ENCODE results near the gene GNAO1.

GNAO1 gene

DNA sequence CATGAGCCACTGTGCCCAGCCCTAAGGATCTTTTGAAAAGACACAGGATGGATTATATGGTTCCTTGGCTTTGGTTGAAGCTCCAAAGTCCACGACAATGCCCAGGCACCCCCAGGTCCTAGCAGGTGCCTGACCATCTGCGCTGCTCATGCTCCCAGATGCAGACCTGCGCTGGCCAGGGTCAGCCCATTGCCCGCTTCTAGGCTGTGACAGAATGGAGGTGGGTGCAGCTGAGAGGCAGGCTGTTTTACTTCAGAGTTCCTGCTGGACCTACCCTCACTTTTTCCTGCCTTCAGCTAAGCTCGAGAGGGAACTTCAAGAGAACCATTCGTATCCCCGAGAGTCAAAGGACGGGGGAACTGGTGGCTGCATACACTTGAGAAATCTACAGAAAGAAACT, 173.6 kb downstream of the GNAO1 start:
- Histone ChIP-seq H3K27ac (ENCODE audit: low read length) (no peak overlapping the region), H3K36me3 (ENCODE audit: control insufficient read depth in 1 of 2, insufficient read depth in 2 of 2, low read length in 2 of 2) (peaks cover 62% of the 10 kb centered on the region in 2 donors)

DNA sequence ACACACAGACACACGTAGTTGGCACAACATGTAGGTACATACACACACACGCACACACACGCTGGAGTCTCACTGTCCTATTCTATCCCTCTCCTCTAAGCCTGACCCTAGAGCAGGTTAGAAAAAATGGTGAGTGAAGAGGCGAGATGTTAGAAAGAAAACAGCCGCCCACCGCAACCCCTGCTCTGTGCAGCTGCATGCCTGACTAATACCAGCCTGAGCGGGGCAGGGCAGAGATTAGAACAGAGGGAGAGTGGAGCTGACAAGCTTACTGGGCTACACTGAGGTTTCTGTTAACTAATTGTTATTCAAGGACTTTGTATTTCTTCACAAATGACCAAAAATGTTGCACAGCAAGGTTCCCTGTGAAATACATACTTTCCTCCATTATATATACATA, 174.3 kb downstream of the GNAO1 start:
- Histone ChIP-seq H3K27ac (ENCODE audit: low read length) (no peak overlapping the region), H3K4me1 (ENCODE audit: control insufficient read depth in 1 of 2, insufficient read depth in 2 of 2, low read length in 2 of 2) (peaks cover 0 to 1% of the 10 kb centered on the region in 2 donors), H3K9me3 (ENCODE audit: control insufficient read depth in 1 of 2, low read length in 2 of 2) (no peaks in the 10 kb centered on the region), H3K27me3 (ENCODE audit: low read depth, low read length) (no peaks in the 10 kb centered on the region), H3K4me3 (ENCODE audit: low read depth in 1 of 2, low read length in 2 of 2) (no peak overlapping the region), H3K36me3 (ENCODE audit: control insufficient read depth in 1 of 2, insufficient read depth in 2 of 2, low read length in 2 of 2) (peaks cover 57 to 62% of the 10 kb centered on the region in 2 donors)

More for the DNA sequence above, 173.6 kb downstream of the GNAO1 start:
- no peaks in the 10 kb centered on the region for H3K9me3 ChIP-seq (ENCODE audit: control insufficient read depth in 1 of 2, low read length in 2 of 2)
- H3K27me3 ChIP-seq (ENCODE audit: low read depth, low read length): no peaks in the 10 kb centered on the region
- H3K4me1 ChIP-seq (ENCODE audit: control insufficient read depth in 1 of 2, insufficient read depth in 2 of 2, low read length in 2 of 2): no peaks in the 10 kb centered on the region
- no peak overlapping the region for H3K4me3 ChIP-seq (ENCODE audit: low read depth in 1 of 2, low read length in 2 of 2)

DNA sequence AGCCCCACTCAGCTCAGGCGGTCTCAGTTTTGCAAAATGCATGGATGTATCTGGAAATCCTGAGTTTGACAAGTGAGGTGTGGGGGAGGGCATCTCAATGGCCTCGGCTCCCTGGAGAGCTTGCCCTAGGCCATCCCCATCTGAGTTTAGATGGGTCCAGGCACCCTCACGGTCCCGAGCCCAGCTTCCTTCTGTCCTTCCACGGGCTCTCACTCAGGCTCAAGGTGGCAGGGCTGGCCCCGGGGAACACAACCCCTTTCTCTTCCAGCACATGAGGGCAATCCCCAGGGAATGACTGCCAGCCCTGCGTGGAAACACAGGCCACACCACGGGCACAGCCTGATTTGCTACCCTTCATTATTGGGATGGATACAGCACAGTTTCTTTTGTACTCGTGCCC, 175.7 kb downstream of the GNAO1 start:
- Histone ChIP-seq H3K4me3 (ENCODE audit: low read depth in 1 of 2, low read length in 2 of 2) (no peak overlapping the region), H3K36me3 (ENCODE audit: control insufficient read depth in 1 of 2, insufficient read depth in 2 of 2, low read length in 2 of 2) (peaks cover 51 to 61% of the 10 kb centered on the region in 2 donors), H3K27ac (ENCODE audit: low read length) (no peak overlapping the region), H3K4me1 (ENCODE audit: control insufficient read depth in 1 of 2, insufficient read depth in 2 of 2, low read length in 2 of 2) (peaks cover 0 to 15% of the 10 kb centered on the region in 2 donors), H3K9me3 (ENCODE audit: control insufficient read depth in 1 of 2, low read length in 2 of 2) (no peaks in the 10 kb centered on the region), H3K27me3 (ENCODE audit: low read depth, low read length) (no peaks in the 10 kb centered on the region)

DNA sequence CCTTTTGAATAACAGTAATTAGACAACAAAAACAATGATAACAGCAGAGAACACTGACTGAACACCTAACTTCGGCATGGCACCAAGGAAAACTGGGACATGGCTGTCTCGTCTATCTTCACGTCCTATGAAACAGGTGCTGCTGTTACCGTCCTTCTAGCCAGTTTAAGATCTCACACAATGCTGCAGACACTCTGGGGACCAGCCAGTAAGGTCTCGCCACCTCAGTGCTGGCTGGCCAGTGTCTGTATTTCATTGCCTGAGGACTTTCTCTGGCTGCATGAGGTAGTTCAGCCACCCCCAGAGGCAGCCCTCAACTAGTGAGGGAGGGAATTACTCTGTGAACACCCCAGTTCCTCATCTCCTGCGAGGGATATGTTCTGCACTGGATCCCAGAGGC, 176.5 kb downstream of the GNAO1 start:
- Histone ChIP-seq H3K9me3 (ENCODE audit: control insufficient read depth in 1 of 2, low read length in 2 of 2) (no peaks in the 10 kb centered on the region), H3K4me1 (ENCODE audit: control insufficient read depth in 1 of 2, insufficient read depth in 2 of 2, low read length in 2 of 2) (peaks cover 0 to 15% of the 10 kb centered on the region in 2 donors), H3K4me3 (ENCODE audit: low read depth in 1 of 2, low read length in 2 of 2) (no peak overlapping the region), H3K27me3 (ENCODE audit: low read depth, low read length) (no peaks in the 10 kb centered on the region), H3K36me3 (ENCODE audit: control insufficient read depth in 1 of 2, insufficient read depth in 2 of 2, low read length in 2 of 2) (peaks cover 42 to 53% of the 10 kb centered on the region in 2 donors), H3K27ac (ENCODE audit: low read length) (no peak overlapping the region)

DNA sequence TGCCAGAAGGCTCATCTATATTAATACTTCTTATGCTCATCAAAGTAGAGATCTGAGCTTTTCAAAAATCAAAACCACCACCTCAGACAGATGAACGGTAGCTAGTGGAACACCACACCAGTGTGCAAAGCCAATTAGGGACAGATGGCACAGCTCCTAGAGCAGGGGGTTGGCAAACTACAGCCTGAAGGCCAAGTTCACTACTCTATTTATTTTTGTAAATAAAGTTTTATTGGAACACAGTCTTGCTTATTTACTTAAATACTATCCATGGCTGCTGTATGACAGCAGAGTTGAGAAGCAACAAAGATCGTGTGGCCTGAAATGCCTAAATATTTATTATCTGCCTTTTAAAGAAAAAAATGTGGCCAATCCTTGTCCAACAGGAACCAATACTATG, 177.3 kb downstream of the GNAO1 start:
- Histone ChIP-seq H3K9me3 (ENCODE audit: control insufficient read depth in 1 of 2, low read length in 2 of 2) (no peaks in the 10 kb centered on the region), H3K36me3 (ENCODE audit: control insufficient read depth in 1 of 2, insufficient read depth in 2 of 2, low read length in 2 of 2) (peaks cover 35 to 46% of the 10 kb centered on the region in 2 donors), H3K27me3 (ENCODE audit: low read depth, low read length) (no peaks in the 10 kb centered on the region), H3K4me1 (ENCODE audit: control insufficient read depth in 1 of 2, insufficient read depth in 2 of 2, low read length in 2 of 2) (peaks cover 0 to 15% of the 10 kb centered on the region in 2 donors), H3K27ac (ENCODE audit: low read length) (no peak overlapping the region), H3K4me3 (ENCODE audit: low read depth in 1 of 2, low read length in 2 of 2) (no peak overlapping the region)

DNA sequence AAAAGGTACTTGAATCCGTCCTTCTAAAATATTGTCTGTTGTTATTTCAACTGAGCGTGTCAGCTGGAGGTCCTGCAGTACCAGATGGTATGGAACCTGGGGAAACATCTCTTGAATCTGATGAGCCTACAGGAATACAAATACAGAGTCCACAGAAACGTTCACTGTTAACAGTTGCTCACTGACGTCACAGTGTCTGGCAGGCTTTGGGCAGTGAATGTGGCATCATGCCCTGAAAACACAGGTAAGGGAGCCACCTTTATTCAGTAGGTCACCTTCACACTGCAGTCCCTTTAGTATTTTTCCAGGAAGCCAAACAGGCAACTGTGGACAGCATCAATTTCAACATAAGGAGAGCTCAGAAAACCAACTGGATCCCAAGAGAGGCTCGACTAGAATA, 177.9 kb downstream of the GNAO1 start:
- Histone ChIP-seq H3K4me1 (ENCODE audit: control insufficient read depth in 1 of 2, insufficient read depth in 2 of 2, low read length in 2 of 2) (peaks cover 0 to 15% of the 10 kb centered on the region in 2 donors), H3K4me3 (ENCODE audit: low read depth in 1 of 2, low read length in 2 of 2) (no peak overlapping the region), H3K36me3 (ENCODE audit: control insufficient read depth in 1 of 2, insufficient read depth in 2 of 2, low read length in 2 of 2) (peaks cover 29 to 40% of the 10 kb centered on the region in 2 donors), H3K27me3 (ENCODE audit: low read depth, low read length) (no peaks in the 10 kb centered on the region), H3K27ac (ENCODE audit: low read length) (no peak overlapping the region), H3K9me3 (ENCODE audit: control insufficient read depth in 1 of 2, low read length in 2 of 2) (no peaks in the 10 kb centered on the region)

DNA sequence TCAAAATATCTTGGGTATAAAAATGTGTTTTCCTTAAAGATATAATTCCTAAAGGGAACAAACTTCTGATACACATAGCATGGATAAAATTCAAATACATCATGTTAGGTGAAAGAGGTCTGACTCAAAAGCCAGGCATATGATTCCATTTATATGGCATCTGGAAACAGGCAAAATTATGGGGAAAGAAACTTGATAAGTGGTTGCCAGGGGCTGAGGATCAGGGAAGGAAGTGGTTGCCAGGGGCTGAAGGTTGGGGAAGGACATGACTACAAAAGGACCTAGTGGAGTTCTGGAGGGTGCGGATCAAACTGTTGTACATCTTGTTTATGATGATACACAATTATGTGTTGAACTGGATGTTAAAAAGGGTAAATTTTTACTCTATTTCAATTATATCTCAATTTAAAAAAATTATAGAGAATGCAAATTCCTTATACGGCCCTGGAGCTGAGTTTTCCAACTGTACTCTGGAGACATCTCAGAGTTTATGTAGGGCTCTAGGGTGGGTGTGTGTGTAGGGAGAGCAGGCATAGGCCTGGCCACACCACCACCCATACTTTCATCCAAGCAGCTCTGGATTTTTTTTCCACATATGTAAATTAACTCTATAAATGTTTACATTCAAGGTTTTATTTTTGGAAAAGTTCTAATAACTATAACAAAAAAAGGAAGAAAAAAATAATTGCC, 179.0 kb downstream of the GNAO1 start:
- Histone ChIP-seq H3K36me3 (ENCODE audit: control insufficient read depth in 1 of 2, insufficient read depth in 2 of 2, low read length in 2 of 2) (peaks cover 23 to 41% of the 10 kb centered on the region in 2 donors), H3K4me1 (ENCODE audit: control insufficient read depth in 1 of 2, insufficient read depth in 2 of 2, low read length in 2 of 2) (peaks cover 0 to 15% of the 10 kb centered on the region in 2 donors), H3K27ac (ENCODE audit: low read length) (peak overlapping the region; percentile 14), H3K27me3 (ENCODE audit: low read depth, low read length) (no peaks in the 10 kb centered on the region), H3K9me3 (ENCODE audit: control insufficient read depth in 1 of 2, low read length in 2 of 2) (no peaks in the 10 kb centered on the region), H3K4me3 (ENCODE audit: low read depth in 1 of 2, low read length in 2 of 2) (no peak overlapping the region)

DNA sequence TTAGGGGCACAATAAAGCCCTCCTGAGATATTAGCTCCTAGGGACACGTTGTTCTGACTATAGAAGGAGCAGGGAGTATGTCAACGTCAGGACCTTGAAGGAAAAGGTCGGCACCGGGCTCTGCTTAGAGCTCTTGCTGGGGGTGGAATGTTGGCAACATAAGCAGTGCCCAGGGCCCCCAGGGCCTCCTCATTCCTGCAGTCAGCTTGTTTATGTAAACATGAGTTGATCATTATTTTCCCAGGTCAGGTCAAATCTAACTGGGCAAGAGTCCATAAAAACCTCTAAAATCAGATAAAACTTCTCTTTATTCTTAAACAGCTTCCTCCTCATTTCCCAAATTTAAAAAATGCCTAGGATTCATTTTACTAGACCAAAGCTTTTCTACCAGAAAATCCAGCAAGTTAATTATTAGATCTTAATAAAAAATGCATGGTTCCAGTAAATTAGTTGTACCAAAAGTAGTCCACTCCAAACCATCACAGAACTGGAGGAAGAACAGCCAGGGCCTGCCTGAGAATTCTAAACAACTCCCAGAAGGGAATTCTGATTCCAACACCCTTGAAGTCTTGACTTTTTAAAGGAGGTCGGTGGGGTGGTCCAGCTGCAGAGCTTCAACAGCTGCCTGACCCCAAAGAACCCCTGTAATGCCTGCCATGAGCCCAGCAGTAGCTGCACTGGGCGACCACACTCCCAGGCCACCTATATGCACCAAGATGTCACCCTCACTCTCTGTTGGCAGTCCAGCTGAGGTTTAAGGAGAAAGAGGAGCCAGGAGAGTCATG, 179.8 kb downstream of the GNAO1 start:
- Histone ChIP-seq H3K36me3 (ENCODE audit: control insufficient read depth in 1 of 2, insufficient read depth in 2 of 2, low read length in 2 of 2) (peaks cover 20 to 38% of the 10 kb centered on the region in 2 donors), H3K9me3 (ENCODE audit: control insufficient read depth in 1 of 2, low read length in 2 of 2) (no peaks in the 10 kb centered on the region), H3K4me3 (ENCODE audit: low read depth in 1 of 2, low read length in 2 of 2) (no peak overlapping the region), H3K4me1 (ENCODE audit: control insufficient read depth in 1 of 2, insufficient read depth in 2 of 2, low read length in 2 of 2) (peaks cover 0 to 15% of the 10 kb centered on the region in 2 donors), H3K27ac (ENCODE audit: low read length) (peak overlapping the region; percentile 19), H3K27me3 (ENCODE audit: low read depth, low read length) (no peaks in the 10 kb centered on the region)

DNA sequence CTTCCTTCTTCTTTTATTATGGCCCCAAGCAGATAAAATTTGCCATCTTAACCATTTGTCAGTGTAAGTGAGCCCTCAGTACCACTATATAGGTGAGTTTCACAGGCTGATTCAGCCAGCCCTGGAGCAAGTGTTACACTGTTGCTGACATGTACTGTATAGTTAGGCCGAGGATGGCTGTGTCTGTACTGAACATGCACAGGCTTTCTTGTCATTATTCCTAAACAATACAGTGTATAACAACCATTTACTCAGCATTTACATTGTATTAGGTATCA, 180.3 kb downstream of the GNAO1 start:
- no peak overlapping the region for H3K4me3 ChIP-seq (ENCODE audit: low read depth in 1 of 2, low read length in 2 of 2)
- peaks cover 16 to 35% of the 10 kb centered on the region in 2 donors for H3K36me3 ChIP-seq (ENCODE audit: control insufficient read depth in 1 of 2, insufficient read depth in 2 of 2, low read length in 2 of 2)
- H3K27ac ChIP-seq (ENCODE audit: low read length): peak overlapping the region; percentile 19
- H3K27me3 ChIP-seq (ENCODE audit: low read depth, low read length): no peaks in the 10 kb centered on the region
- peaks cover 0 to 15% of the 10 kb centered on the region in 2 donors for H3K4me1 ChIP-seq (ENCODE audit: control insufficient read depth in 1 of 2, insufficient read depth in 2 of 2, low read length in 2 of 2)
- H3K9me3 ChIP-seq (ENCODE audit: control insufficient read depth in 1 of 2, low read length in 2 of 2): no peaks in the 10 kb centered on the region

DNA sequence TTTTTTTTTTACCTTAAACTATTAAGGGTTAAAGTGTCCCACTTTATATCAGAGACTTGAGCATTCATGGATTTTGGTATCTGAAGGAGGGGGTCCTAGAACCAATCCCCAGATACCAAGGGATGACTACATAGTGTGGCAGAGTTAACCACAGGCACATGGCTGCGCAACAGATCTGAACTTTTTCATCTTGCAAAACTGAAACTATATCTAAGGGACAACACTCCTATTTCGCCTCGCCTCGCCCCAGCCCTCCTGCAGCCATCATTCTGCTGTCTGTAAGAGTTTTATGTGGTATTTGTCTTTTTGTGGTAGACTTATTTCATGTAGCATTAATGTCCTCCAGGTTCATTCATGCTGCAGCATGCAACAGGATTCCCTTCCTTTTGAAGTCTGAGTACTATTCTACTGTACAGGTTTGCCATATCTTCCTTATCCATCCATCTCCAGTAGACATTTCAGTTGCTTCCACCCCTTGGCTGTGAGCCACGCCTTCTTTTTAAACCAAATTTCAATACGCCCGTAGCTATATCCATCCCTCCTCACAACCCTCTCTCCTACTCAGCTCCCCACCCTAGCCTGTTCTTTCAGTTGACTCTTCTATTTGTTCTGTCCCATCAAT, 180.8 kb downstream of the GNAO1 start:
- peaks cover 11 to 29% of the 10 kb centered on the region in 2 donors for H3K36me3 ChIP-seq (ENCODE audit: control insufficient read depth in 1 of 2, insufficient read depth in 2 of 2, low read length in 2 of 2)
- H3K4me3 ChIP-seq (ENCODE audit: low read depth in 1 of 2, low read length in 2 of 2): no peak overlapping the region
- H3K27me3 ChIP-seq (ENCODE audit: low read depth, low read length): no peaks in the 10 kb centered on the region
- no peak overlapping the region for H3K27ac ChIP-seq (ENCODE audit: low read length)
- H3K9me3 ChIP-seq (ENCODE audit: control insufficient read depth in 1 of 2, low read length in 2 of 2): no peaks in the 10 kb centered on the region
- H3K4me1 ChIP-seq (ENCODE audit: control insufficient read depth in 1 of 2, insufficient read depth in 2 of 2, low read length in 2 of 2): peaks cover 0 to 15% of the 10 kb centered on the region in 2 donors

DNA sequence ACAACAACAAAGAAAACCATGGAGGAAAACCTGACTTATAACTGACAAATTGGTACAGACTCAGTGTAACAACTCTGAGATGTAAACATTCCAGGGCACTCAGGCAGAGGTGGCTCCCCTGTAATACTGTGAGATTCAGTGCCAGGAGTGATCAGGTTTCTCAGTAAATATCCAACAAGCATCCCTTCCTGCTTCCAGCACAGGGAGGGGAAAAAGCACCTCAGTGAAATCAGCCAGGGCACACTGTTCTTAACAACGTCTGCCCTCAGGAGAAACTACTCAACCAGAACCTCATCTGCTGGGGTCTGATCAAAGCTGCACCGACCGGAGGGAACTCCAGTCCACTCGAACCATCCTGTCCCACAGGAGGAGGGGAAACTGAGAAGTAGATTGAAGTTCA, 181.7 kb downstream of the GNAO1 start:
- Histone ChIP-seq H3K4me3 (ENCODE audit: low read depth in 1 of 2, low read length in 2 of 2) (no peak overlapping the region), H3K27me3 (ENCODE audit: low read depth, low read length) (no peaks in the 10 kb centered on the region), H3K9me3 (ENCODE audit: control insufficient read depth in 1 of 2, low read length in 2 of 2) (no peaks in the 10 kb centered on the region), H3K4me1 (ENCODE audit: control insufficient read depth in 1 of 2, insufficient read depth in 2 of 2, low read length in 2 of 2) (peaks cover 0 to 15% of the 10 kb centered on the region in 2 donors), H3K36me3 (ENCODE audit: control insufficient read depth in 1 of 2, insufficient read depth in 2 of 2, low read length in 2 of 2) (peaks cover 6 to 22% of the 10 kb centered on the region in 2 donors), H3K27ac (ENCODE audit: low read length) (no peak overlapping the region)
